ENCODE data around the gene ADAMTS12.

Gene ADAMTS12

DNA sequence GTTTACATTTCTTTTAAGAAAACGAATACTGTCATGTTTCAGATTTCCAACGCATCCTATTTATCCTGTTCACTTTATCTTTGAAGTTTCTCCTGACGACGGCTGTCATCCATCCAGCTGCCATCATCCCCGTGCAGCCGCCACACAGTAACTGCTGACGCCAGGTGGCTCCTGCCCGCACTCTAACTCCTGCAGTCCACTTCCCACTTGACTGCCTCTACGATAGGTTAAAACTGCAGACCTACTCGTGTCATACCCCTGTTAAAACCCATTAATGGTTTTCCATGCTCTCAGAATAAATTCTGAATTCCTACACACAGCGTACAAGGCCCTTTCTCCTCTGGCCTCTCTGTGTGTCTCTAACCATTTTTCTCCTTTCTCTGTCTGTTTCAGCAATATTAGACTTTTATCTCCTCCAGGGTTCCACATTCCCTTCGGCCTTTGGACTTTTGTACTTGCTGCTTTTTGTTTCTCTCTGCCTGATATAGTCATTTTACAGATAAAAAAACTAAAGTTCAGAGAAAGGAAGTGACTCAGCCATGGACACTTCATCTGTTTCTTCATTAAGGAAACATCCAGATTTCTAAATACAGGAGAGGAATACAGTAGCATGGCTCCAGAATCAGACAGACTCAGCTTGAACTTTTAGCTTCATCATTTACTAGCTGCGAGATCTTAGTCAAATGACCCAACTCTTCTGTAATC lies 84.9 kb downstream of the ADAMTS12 start:
- no peak for TF ChIP-seq CTCF (IDR thresholded peaks at IDR 0.05; ENCODE audit: borderline replicate concordance, control extremely low read depth, extremely low read depth, insufficient read depth, missing control alignments)
- in situ Hi-C loops (cut with MboI; ENCODE audit: low sequenced_read_pairs, unreplicated experiment), result no loop called here
- no peak for DNase-seq (ENCODE audit: low spot score)

- in situ Hi-C loops (cut with MboI; ENCODE audit: low sequenced_read_pairs, unreplicated experiment), result no loop called here
- no peak for TF ChIP-seq CTCF (IDR thresholded peaks at IDR 0.05; ENCODE audit: borderline replicate concordance, control extremely low read depth, extremely low read depth, insufficient read depth, missing control alignments)
- peak; percentile 21 for DNase-seq (ENCODE audit: low spot score)
Observed at GRCh38 chr5:33801292-33801691, 90.5 kb downstream of the ADAMTS12 start.

DNA sequence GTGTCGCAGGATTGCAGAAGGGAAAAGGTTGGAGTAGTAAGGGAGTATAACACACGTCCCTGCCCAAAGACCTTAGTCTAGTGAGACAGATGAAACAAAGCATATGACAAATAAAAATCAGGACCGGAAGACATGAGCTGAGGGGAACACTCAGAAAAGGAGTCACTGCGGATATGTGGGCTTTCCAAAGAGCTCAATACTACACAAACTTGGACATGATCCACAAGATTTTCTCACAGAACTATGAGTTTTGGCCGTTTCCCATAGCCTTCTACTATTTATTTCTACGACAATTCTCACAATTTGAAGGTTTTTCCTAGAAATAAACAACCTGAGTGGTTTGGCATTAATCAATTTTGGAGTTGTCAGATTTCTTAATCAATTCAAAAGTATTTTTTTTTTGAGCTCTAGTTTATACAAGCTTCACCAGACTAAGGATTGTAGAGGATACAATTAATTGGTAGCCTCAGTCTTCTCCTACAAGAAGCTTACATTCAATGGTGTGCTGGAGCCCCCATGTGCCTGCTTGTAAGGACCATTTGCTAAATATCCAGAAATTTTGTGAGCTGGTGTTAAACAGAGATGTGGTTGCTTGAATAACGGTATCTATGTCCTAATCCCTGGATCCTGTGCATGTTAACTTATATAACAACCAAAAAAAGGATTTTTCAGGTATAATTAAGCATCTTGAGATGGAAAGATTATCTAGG lies 91.4 kb downstream of the ADAMTS12 start:
- in situ Hi-C loops (cut with MboI; ENCODE audit: low sequenced_read_pairs, unreplicated experiment), result no loop called here
- no peak for DNase-seq (ENCODE audit: low spot score)
- no peak for TF ChIP-seq CTCF (IDR thresholded peaks at IDR 0.05; ENCODE audit: borderline replicate concordance, control extremely low read depth, extremely low read depth, insufficient read depth, missing control alignments)

DNA sequence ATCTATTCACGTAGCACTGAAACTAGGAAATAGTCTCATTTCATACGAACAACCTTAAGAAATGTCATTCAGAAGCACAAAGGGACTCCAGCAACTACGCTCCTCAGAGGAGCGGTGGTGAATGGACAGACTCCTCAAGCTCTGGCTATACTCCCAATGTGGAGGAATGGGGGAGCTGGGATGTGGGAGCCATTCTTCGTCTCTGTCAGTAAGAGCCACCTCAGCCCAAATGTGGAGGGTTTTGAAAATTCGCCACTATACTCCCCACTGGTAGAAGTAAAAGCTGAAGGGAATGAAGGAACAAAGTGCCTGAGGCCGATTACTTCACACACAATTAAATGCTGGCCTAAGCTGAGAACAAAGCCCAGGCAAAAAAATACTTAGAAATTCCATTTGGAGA lies 96.3 kb downstream of the ADAMTS12 start:
- TF ChIP-seq CTCF (IDR thresholded peaks at IDR 0.05; ENCODE audit: borderline replicate concordance, control extremely low read depth, extremely low read depth, insufficient read depth, missing control alignments), result no peak
- DNase-seq (ENCODE audit: low spot score), result no peak
- in situ Hi-C loops (cut with MboI; ENCODE audit: low sequenced_read_pairs, unreplicated experiment), result no loop called here

- TF ChIP-seq CTCF (IDR thresholded peaks at IDR 0.05; ENCODE audit: borderline replicate concordance, control extremely low read depth, extremely low read depth, insufficient read depth, missing control alignments), result no peak
- DNase-seq (ENCODE audit: low spot score), result no peak
- in situ Hi-C loops (cut with MboI; ENCODE audit: low sequenced_read_pairs, unreplicated experiment), result no loop called here
Observed at GRCh38 chr5:33794550-33795181, 97.1 kb downstream of the ADAMTS12 start.

DNA sequence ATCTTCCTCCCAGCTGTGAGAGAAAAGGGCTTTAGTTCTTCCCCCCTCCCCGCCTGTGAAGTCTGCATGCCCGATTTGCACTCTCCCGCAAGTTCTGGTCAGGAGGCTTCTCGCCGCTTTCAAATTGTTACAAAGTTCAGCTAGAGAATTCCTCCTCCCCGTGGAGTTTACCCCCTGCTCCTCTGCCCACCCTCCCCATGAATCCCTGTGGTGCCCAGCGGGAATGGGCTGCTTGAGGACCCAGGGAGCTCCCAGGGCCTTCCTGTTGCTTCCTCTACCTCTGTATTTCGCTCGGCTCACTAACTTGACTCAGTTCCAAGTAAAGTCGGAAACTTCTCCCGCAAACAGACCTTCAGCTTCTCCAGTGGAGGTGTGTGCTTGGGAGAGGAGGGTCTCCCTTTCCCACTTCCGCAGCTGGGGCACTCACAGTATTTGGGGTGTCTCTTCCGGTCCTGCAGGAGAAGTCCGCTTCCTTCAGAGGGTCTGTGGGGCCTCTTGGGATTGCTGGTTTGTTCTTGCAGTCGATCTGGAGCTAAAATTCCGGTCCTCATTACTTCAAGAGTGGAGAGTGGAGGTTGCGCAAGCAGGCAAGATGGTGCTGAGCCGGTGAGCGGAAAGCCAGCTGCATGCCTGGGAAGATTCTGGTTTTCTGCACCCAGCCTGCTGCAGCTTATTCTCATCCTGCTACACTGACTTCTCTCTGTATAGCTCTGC lies 97.8 kb downstream of the ADAMTS12 start:
- no peak for DNase-seq (ENCODE audit: low spot score)
- no peak for TF ChIP-seq CTCF (IDR thresholded peaks at IDR 0.05; ENCODE audit: borderline replicate concordance, control extremely low read depth, extremely low read depth, insufficient read depth, missing control alignments)
- in situ Hi-C loops (cut with MboI; ENCODE audit: low sequenced_read_pairs, unreplicated experiment), result no loop called here

Data from GM13976 (cell line).